SK-N-SH (cell line): Measurements from ENCODE around the gene VAPB.

Source experiments
- NFIC ChIP-seq: IDR thresholded peaks from 2 replicates; pipeline ENCODE4 v1.4.0; 2012; ENCODE audit warnings: borderline replicate concordance
- RCOR1 ChIP-seq: fragments of 150-350 bp; IDR thresholded peaks from 2 replicates; pipeline ENCODE4 v1.6.1; 2017; ENCODE audit warnings: antibody characterized with exemption, low read length
- TF ChIP-seq, protein P1 (sequence below): fragments of 200-600 bp; sonication (generic); IDR thresholded peaks from 2 replicates; pipeline ENCODE4 v1.6.1; 2017; ENCODE audit warnings: antibody characterized with exemption, mild to moderate bottlenecking, moderate library complexity
- TF ChIP-seq, protein P2 (sequence below): fragments of 150-350 bp; IDR thresholded peaks from 2 replicates; pipeline ENCODE4 v1.6.1; 2016; ENCODE audit warnings: mild to moderate bottlenecking, low read depth, low read length

DNA sequence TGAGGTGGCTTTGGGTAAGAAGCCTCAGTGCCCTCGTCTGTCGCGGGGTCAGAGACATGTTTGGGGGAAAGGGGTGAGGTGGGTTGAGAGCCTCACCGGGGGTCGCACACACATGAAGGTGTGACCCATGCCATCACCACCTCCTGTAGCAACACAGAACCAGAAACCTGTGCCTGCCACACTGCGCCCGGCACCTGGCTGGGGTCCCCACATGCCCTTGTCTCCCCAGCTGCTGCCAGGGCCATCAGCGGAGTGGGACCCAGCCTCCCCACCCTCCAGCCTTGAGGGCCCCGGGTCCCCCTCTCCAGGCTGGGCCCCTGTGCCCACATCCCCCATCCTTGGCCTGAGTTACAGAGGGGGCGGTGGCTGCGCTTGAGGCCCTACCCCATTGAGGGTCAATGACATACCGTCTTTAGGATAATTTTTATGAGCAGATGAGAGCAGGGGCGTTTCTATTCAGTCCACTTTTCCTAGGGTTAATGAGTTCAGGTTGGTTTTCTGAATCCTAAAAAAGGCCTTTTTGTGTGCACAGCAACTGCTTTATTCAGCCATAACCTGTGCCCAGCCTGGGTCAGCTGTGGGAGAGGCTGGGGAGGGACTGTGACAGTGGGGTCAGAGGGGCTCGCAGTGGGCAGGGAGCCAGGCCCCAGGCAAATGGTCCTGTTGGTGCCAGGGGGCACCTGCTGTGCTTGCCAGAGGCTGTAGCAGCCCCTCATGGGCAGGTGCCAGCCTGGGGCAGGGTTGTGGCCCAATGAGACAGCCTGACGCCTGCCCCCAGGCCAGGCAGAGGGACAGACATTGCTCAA, 106.8 kb downstream of the VAPB start:
- TF ChIP-seq RCOR1, result no peak
- TF ChIP-seq, protein P1, sequence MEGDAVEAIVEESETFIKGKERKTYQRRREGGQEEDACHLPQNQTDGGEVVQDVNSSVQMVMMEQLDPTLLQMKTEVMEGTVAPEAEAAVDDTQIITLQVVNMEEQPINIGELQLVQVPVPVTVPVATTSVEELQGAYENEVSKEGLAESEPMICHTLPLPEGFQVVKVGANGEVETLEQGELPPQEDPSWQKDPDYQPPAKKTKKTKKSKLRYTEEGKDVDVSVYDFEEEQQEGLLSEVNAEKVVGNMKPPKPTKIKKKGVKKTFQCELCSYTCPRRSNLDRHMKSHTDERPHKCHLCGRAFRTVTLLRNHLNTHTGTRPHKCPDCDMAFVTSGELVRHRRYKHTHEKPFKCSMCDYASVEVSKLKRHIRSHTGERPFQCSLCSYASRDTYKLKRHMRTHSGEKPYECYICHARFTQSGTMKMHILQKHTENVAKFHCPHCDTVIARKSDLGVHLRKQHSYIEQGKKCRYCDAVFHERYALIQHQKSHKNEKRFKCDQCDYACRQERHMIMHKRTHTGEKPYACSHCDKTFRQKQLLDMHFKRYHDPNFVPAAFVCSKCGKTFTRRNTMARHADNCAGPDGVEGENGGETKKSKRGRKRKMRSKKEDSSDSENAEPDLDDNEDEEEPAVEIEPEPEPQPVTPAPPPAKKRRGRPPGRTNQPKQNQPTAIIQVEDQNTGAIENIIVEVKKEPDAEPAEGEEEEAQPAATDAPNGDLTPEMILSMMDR, result no peak
- TF ChIP-seq, protein P2, sequence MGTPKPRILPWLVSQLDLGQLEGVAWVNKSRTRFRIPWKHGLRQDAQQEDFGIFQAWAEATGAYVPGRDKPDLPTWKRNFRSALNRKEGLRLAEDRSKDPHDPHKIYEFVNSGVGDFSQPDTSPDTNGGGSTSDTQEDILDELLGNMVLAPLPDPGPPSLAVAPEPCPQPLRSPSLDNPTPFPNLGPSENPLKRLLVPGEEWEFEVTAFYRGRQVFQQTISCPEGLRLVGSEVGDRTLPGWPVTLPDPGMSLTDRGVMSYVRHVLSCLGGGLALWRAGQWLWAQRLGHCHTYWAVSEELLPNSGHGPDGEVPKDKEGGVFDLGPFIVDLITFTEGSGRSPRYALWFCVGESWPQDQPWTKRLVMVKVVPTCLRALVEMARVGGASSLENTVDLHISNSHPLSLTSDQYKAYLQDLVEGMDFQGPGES, result no peak
- TF ChIP-seq NFIC, result no peak
